HG03196 (cell line): ENCODE results near the gene CDYL.

Experiments used
- ATAC-seq: cut with Tn5 transposase; IDR thresholded peaks from one replicate; pipeline ENCODE4 v1.9.1; 2021; ENCODE audit not compliant: unreplicated experiment

CDYL gene

DNA sequence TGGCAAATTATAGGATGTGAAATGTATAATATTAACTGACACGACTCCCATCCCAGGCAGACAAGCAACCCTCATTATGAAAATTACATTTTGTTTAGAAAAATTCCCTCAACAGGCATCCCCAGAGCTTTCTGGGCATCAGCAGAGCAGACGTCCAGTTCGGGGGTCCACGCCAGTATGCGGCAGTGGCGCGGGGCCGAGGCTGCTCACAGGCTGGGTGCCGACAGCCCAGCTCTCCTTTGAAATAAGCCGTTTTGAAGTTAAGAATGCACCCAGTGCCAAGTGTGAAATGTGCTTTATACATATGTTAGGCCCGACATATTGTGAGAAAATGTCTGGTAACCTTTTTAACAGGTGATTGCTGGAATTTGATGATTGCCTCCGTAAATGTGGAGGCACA, 177.2 kb downstream of the CDYL start:
- no peak for ATAC-seq

DNA sequence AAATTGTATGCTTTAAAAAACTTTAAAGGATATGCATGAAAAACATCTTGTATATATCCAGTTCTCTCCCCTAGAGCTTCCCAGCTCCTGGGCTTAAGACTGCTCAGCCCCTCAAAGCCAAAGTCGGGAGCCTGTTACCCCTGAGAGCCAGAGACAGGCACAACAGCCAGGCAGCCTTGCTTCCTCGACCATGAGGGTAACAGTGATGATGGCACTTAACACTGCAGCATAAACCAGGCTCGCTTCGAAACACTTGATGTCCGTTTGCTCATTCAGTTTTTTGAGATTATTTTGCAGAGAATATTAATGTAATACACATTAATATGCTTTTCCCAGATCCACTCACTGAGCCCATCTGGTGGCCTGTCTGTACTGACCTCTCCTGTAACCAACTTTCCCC, 180.4 kb downstream of the CDYL start:
- ATAC-seq = no peak

DNA sequence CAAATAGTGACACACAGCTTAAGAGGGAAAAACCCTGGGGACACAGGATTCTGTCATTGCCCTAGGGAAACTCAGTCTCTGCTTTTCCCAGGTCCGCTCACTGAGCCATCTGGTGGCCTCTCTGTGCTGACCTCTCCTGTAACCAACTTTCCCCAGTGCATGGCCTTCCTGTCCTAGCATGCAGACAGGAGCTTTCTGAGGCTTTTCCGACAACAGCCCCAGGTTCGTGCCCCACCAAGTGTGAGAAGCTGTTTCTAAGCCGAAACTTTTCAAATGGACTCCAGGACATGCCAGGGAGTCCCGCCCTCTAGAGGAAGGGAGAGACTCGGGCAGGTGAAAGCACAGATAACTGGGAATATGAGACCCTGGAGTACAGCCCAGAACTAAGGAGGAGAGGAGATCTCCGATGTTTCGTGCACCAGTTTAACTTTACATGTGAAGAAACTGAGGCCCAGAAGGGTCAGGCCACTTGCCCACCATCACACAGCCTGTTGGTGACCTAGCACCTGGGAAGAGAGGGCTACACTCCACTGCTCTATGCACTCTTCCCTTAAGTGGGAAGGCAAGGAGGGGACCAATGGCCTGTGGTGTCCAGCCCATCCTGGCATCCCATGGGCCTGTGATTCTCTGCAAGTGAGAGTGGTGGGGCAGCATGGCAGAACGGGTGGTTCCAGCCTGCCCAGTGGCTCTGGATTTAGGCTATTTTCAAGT, 181.5 kb downstream of the CDYL start:
- ATAC-seq = no peak

DNA sequence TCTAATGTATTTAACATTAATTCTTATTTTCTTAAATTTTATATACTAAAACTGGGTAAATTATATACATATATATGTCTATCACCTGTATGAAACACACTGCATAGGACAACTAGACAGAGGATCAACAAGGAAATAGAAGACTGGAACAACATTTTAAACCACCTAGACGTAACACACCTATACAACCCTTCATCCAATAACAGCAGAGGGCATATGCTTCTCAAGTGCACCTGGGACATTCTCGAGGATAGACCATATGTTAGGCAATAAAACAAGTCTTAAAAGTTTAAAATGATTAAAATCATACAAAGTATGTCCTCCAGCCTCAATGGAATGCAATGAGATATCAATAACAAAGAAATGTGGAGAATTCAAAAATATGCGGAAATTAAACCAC, 182.4 kb downstream of the CDYL start:
- no peak for ATAC-seq

DNA sequence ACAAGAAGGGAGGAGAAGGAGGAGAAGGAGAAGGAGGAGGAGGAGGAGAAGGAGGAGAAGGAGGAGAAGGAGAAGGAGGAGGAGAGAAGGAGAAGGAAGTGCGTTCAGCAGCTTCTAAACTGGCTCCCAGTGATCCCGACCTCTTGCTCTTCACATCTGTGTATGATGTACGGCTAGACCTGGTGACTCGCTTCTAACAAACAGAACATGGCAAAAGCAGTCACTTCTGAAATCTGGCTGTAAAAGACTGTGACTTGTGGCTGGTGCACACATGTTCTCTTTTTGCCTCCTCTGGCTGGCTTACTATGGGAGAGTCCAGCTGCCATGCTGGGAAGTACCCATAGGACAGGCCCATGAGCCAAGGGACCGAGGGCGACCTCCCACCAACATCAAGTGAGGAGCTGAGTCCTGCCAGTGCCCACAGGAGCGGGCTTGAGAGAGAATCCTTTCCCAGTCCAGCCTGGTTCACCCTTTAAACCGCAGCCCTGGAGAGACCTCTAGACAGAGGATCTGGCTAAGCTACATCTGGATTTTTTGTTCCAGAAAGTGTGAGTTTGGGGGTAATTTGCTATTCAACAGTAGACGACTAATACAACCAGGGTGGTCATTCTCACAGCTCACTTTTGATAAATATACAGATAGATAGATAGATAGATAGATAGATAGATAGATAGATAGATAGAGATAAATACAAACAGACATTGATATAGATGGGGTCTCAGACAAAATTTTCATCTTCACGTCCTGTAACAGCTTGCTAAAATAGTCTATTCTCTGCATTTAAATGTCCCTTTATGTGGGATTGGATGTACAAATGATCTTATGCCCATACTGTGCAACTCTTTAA, 185.3 kb downstream of the CDYL start:
- ATAC-seq = no peak

DNA sequence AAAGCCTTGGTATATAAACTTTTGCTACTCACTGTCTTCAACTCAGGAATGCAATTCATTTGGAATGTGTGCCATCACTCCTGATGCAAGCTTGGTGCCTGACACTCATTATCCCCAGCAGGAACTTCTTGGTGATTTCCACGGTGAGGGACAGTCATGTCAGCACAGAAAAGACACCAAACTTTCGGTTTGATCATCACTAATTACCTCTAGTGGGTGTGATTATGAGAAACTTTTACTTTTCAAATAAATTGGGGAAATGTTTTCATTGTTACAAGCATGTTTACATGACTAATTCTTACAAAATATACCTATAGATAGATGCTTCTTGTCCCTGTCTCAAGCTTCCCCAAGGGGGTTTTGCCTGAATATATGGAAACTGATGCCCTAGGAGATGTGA, 186.7 kb downstream of the CDYL start:
- ATAC-seq = no peak

DNA sequence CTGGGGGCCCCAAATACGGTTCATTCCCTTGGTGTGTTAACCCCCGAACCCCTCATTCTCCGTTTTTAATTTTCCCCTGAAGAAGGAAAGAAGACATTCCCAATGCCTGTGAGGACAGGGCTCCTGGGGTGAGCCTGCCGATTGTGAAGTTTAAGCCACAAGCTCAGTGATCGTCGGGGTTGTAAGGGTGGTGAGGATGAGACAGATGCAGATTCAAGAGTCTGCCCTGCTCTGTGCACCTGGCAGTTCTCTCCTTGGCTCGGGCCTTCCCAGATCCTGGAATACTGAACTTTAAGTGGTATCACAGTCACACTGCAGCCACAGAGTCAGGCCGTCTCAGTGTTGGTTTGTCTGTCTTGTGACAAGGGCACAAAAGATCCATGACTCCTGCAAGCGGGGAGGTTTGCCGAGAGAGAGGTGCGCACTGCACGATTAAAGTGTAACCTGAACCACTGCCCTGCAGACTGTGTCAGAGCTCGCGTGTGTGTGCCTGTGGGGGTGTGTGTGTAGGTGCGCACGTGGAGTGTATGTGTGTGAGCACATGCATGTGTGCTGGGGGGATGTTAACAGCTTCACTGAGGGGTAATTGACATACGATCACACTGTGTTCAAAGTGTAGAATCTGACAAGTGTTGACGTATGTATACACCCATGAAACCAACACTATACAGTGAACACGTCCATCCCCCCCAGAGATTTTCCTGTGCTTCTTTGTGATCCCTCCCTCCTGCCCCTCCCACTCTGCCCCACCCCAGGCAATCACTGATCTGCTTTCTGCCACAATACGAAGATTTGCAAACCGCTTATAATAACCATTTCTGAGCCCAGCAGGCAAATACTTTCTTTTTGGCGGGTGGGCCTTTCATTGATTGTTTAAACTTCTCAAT, 188.7 kb downstream of the CDYL start:
- ATAC-seq = no peak

DNA sequence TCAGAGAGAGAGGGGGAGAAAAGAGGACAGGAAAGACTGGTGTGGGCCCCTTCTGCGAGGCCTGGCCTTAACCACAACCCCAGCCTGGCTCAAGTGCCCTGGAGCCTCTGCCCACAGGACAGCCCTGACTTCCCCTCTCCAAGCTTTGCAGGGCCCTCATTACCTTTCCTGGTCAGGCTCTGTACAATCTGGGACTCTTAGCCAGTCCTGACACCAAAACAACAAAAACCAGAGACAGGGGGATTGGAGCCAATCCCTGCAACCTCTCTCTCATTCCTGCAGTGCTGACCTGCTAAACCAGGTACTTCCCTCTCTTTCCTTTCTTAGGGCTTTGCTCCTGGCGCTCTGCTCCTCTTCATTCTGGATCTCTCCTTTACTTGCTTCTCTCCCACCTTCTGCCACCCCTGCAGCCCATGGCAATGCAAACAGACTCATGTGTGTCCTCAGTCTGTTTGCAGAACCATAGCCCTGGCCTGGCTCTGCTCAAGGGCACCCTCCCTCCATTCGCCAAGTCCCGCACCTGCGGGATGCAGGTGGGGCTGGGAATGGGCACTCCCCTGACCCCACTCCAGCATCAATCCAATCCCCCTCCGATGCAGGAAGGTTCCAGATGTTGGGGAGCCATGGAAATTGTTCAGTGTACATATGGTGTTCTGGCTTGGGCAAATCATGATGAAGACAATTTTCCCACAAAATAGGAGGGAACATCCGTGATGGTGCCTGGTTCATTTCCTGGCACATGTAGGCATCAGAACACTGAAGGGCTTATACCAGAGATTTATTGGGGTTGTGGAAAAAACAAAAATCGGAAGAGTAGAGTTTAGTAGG, 189.6 kb downstream of the CDYL start:
- ATAC-seq = no peak

DNA sequence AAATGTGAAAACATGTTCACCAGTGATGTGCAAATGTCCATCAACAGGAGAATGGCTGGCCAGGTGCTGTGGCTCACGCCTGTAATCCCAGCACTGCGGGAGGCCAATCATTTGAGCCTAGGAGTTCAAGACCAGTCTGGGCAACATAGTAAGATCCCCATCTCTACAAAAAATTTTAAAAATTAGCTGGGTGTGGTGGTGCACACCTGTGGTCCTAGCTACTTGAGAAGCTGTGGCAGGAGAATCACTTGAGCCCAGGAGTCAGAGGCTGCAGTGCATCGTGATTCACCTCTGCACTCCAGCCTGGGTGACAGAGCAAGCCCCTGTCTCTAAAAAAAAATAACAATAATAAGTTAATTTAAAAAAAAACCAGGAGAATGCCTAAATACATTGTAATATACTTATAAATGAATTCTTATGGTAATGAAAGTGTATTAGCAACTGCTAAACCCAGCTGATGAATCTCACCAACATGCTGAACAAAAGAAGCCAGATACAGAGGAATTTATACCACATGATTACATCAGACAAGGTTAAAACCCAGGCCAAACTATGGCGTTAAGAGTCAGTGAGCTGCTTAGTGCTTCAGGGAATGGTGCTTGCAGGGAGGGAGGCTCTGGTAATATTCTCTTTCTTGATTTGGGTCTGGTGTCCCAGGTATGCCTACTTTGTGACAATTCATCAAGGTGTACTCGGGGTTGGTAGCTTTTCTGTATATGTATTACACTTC, 191.3 kb downstream of the CDYL start:
- no peak for ATAC-seq

DNA sequence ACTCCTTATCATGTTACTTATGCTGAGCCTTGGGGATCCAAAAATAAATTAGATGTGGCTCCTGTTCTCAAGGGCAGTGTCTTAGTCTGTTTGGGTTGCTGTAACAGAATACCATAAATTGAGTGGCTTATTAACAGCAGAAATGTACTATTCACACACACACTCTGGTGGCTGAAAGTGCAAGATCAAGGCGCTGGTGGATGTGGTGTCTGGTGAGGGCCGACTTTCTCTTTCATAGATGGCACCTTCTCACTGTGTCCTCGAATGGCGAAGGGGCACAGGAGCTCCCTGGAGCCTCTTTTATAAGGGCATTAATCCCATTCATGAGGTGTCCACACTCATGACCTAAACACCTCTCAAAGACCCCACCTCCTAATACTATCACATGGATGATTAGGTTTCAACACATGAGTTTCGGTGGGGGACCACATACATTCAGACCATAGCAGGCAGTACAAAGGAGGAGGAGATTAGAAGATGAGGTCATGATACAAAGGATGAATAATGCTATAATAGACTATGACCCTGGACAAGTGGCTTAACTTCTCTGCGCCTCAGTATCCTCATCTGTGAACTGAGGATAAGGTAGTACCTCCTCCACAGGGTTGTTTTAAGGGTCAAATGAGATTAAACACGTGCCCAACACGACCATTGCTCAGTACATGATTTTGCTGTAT, 193.5 kb downstream of the CDYL start:
- no peak for ATAC-seq

DNA sequence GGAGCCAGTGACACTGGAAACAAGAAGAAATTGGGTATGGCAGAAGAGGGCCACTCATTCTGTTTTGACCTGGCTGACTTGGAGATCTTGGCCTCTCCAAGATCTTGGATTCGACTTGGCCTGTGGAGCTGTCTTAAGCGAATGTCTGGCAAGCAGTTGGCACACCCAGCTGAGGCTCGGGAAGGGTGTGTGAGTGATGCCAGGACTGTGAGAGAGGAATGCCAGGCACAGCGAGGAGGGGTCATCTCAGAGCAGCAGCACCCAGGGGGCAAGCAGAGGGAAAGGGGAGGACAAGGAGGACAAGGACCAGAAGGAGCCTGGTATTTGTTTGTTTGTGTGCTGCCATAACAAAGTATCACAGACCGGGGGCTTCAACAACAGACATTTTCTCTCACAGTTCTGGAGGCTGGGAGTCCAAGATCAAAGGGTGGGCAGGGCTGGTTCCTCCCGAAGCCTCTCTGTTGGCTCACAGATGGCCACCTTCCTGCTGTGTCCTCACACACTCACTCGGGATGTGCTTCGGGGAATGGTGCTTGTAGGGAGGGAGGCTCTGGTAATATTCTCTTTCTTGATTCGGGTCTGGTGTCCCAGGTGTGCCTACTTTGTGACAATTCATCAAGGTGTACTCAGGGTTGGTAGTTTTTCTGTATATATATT, 194.7 kb downstream of the CDYL start:
- no peak for ATAC-seq

DNA sequence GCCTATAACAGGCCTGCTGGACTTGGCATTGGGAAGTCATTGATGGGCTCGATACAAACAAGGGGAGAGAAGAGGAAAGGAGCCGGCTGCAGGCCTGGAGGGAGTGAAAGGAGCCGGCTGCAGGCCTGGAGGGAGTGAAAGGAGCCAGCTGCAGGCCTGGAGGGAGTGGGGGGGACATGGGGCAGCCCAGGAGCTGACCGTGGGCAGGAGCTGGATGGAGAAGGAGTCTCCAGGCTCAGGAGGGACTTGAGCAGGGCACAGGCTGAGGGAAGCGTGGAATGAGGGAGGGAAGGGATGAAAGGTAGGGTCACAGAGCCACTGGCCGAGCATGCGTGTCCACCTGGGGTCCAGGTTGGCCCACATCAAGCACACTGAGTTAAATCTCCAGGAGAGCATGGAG, 195.6 kb downstream of the CDYL start:
- ATAC-seq = no peak

DNA sequence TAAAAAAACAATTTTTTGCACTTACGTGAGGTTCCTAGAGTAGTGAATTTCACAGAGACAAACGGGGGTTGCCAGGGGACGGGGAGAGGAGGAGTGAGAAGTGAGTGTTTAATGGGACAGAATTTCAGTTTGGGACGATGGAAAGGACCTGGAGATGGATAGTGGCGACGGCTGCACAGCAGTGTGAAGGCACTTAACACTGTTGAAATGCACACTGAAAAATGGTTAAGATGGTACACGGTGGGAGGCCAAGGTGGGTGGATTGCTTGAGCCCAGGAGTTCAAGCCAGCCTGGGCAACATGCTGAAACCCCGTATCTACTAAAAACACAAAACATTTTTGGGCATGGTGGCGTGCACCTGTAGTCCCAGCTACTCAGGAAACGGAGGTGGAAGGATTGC, 196.2 kb downstream of the CDYL start:
- ATAC-seq = no peak

DNA sequence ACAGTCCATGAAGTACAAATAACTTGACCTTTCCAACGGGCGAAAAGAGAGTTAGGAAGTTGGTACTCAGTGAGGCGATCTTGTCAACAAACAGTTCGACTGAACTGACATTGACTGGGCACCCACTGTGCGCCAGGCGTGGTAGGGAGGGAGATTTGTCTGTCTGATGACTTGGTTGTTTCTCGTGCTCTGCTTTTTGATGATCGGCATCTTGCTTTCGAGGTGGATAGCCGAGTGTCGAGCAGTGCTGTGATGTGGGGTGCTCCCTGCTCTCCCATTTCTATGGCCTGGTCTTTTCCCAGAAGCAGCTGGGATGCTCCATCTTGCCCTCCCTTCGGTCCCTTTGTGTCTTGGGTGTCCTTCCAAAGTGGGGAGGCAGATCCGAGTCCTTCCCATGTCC, 197.2 kb downstream of the CDYL start:
- no peak for ATAC-seq

DNA sequence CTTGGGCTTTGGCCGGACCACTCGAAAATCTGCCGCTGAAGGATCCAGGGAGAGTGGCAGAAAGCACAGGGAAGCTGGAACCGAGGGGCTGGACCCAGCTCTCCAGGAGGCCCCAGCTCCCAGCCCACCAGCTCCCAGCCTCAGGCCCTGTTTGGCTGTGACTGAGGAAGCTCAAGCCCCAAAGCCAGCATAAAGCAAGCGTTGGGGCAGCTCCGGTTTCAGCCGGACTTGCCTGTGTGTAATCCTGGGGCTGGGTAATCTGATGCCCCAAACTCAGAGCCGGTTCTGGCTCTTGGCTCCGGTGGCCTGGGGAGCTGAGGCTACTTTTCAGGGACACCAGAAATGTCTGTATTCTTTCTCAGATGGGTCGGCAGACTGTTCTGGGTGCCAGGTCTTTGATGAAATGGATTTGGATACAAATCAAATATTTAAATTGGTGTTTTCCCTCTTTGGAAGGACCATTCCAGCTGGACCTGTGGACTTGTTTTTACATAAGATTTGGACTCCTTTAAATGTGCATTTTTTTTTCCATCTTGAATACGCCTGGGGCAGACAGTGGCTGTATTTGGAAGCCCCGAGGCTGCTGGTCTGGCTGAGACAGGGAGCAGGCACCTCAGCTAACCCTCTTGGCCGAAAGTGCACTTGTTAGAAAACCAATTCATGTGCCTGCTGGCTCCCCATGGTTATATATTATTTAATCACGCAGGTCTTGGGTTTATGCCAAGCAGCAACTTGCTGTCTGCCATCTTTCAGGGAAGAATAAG, 198.0 kb downstream of the CDYL start:
- no peak for ATAC-seq

DNA sequence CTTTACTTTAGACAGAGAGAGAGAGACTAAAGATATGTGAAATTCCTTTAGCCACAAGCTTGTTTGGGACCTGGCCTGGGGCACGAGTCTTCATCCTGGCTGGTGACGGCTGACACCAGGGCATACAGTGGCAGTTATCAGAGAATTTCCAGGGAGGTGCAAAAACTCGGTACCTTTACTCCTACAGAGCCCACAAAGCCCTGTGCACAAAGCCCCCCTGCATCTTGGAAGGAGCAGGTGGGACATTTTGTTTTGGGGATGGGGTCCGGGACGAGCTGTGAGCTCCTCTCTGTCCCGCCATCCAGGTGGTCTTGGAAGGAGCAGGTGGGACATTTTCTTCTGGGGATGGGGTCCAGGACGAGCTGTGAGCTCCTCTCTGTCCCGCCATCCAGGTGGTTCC, 198.8 kb downstream of the CDYL start:
- ATAC-seq = no peak

DNA sequence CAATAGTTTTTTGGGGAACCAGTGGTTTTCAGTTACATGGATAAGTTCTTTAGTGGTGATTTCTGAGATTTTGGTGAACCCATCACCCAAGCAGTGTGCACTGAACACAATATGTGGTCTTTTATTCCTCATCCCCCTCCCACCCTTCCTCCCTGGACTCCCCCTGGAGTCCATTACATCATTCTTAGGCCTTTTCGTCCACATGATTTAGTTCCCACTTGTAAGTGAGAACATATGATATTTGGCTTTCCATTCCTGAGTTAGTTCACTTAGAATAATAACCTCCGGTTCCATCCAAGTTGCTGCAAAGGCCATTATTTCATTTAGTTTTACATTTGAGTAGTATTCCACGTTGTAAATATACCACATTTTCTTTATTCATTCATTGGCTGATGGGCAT, 199.3 kb downstream of the CDYL start:
- no peak for ATAC-seq

DNA sequence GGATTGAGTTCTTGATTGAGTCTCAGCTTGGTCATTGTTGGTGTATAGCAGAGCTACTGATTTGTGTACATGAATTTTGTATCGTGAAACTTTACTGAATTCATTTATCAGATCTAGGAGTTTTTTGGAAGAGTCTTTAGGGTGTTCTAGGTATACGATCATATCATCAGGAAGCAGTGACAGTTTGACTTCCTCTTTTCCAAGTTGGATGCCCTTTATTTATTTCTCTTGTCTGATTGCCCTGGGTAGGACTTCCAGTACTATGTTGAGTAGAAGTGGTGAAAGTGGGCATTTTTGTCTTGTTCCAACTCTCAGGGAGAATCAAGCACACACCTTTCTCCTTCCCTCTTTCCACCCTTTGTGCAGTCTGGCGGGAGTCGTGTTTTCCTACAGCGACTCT, 201.3 kb downstream of the CDYL start:
- no peak for ATAC-seq
